HepG2 (cell line): Measurements from ENCODE around the gene TCEA3. TPM values are rescaled to one million over a fixed set of nuclear protein-coding genes. Genes with fewer than 3 reads are reported as not detected.

ENCODE experiments used
- BCL6 ChIP-seq: IDR thresholded peaks from 2 replicates; pipeline ENCODE4 v1.6.1; 2016; ENCODE audit warnings: missing genetic modification reagents, missing compliant biosample characterization
- EHMT2 ChIP-seq: fragments of 200-600 bp; sonication (generic); IDR thresholded peaks from 2 replicates; pipeline ENCODE4 v1.7.0; 2017; ENCODE audit warnings: antibody characterized with exemption, low read depth, low read length, borderline replicate concordance
- ISL2 ChIP-seq: sonication (generic); formaldehyde crosslinking; IDR thresholded peaks from 2 replicates; pipeline ENCODE4 v1.5.0; 2020; ENCODE audit warnings: missing genetic modification reagents
- KDM1A ChIP-seq: IDR thresholded peaks from 2 replicates; pipeline ENCODE4 v1.6.1; 2016; ENCODE audit warnings: missing compliant biosample characterization
- MED13 ChIP-seq: sonication (generic); formaldehyde crosslinking; IDR thresholded peaks from 2 replicates; pipeline ENCODE4 v1.5.0; 2020; ENCODE audit warnings: missing genetic modification reagents
- PAWR ChIP-seq: sonication (generic); formaldehyde crosslinking; IDR thresholded peaks from 2 replicates; pipeline ENCODE4 v1.4.0; 2020; ENCODE audit warnings: missing genetic modification reagents, mild to moderate bottlenecking, borderline replicate concordance
- RXRB ChIP-seq: IDR thresholded peaks from 2 replicates; pipeline ENCODE4 v1.6.1; 2016; ENCODE audit warnings: borderline replicate concordance, missing genetic modification reagents, missing compliant biosample characterization
- SMC3 ChIP-seq: IDR thresholded peaks from 2 replicates; pipeline ENCODE4 v1.6.1; 2011; ENCODE audit warnings: low read length, improper control_type of control experiment
- SOX13 ChIP-seq, 3 experiments: fragments of 450-650 bp in 1 of 3; sonication (generic) in 1 of 3; formaldehyde crosslinking in 1 of 3; IDR thresholded peaks in 2 of 3; conservative IDR thresholded peaks in 1 of 3; 2 replicates each; pipeline versions ENCODE4 v1.5.0 to v1.6.1; 2016 to 2020; ENCODE audit warnings: antibody characterized with exemption in 1 of 3, mild to moderate bottlenecking in 1 of 3, missing compliant biosample characterization in 1 of 3, missing genetic modification reagents in 1 of 3, moderate library complexity in 1 of 3
- U2AF1 ChIP-seq: fragments of 200-400 bp; formaldehyde crosslinking; optimal IDR thresholded peaks from 2 replicates; pipeline ENCODE3; 2017; ENCODE audit warnings: mild to moderate bottlenecking, low read depth, low read length
- ZBTB21 ChIP-seq: sonication (generic); formaldehyde crosslinking; IDR thresholded peaks from 2 replicates; pipeline ENCODE4 v1.4.0; 2020; ENCODE audit warnings: missing genetic modification reagents
- ZFP36L2 ChIP-seq: sonication (generic); formaldehyde crosslinking; IDR thresholded peaks from 2 replicates; pipeline ENCODE4 v1.4.0; 2020; ENCODE audit warnings: missing genetic modification reagents
- ZNF160 ChIP-seq: sonication (generic); formaldehyde crosslinking; IDR thresholded peaks from 2 replicates; pipeline ENCODE4 v1.8.0; 2022; ENCODE audit warnings: mild to moderate bottlenecking, inconsistent platforms, missing genetic modification reagents
- ZNF468 ChIP-seq: sonication (generic); formaldehyde crosslinking; IDR thresholded peaks from 2 replicates; pipeline ENCODE4 v1.8.0; 2022; ENCODE audit warnings: mild to moderate bottlenecking, moderate library complexity, missing genetic modification reagents
- ZNF687 ChIP-seq: sonication (generic); formaldehyde crosslinking; IDR thresholded peaks from 2 replicates; pipeline ENCODE4 v1.5.1; 2020; ENCODE audit warnings: mild to moderate bottlenecking, missing genetic modification reagents, moderate library complexity
- ZNF713 ChIP-seq: sonication (generic); formaldehyde crosslinking; IDR thresholded peaks from 2 replicates; pipeline ENCODE4 v1.4.0; 2020; ENCODE audit warnings: mild to moderate bottlenecking, missing genetic modification reagents
- ZNF740 ChIP-seq: sonication (generic); formaldehyde crosslinking; IDR thresholded peaks from 2 replicates; pipeline ENCODE4 v1.4.0; 2020; ENCODE audit warnings: missing genetic modification reagents
- ZSCAN31 ChIP-seq: sonication (generic); formaldehyde crosslinking; IDR thresholded peaks from 2 replicates; pipeline ENCODE4 v1.5.0; 2020; ENCODE audit warnings: low read depth, mild to moderate bottlenecking, missing genetic modification reagents
- polyA plus RNA-seq, 8 experiments: library from polyadenylated mRNA; depleted of rRNA in 3 of 8; stranded (reverse) in 7 of 8; unstranded in 1 of 8; fragments of >200 nt; fragmentation: Illumina TruSeq in 4 of 8; extraction: Trizol in 4 of 8; gene quantifications; 2 replicates each; pipeline versions ENCODE4 v1.2.1 to v1.2.3, GENCODE V29; 2011 to 2016; ENCODE audit warnings: low read depth in 4 of 8, missing spikeins in 1 of 8, mixed read lengths in 1 of 8; ENCODE audit not compliant: insufficient read depth in 1 of 8
- total RNA-seq, 5 experiments: library from RNA; depleted of rRNA; stranded (reverse); fragments of >200 nt; fragmentation: Illumina TruSeq; extraction: Trizol; gene quantifications; 2 replicates each; pipeline ENCODE4 v1.2.3, GENCODE V29; 2016; ENCODE audit warnings: low read depth in 1 of 5
- TF ChIP-seq, protein P1 (sequence below): sonication (generic); formaldehyde crosslinking; IDR thresholded peaks from 2 replicates; pipeline ENCODE4 v1.5.0; 2020; ENCODE audit warnings: missing genetic modification reagents, mild to moderate bottlenecking, borderline replicate concordance

The TCEA3 gene
- total and polyA plus RNA-seq, 2 of the 13 experiments (the other 11 are each of a cell fraction or from before 2014, with no cell fraction given) = 55.5 to 84.6 TPM

- TF ChIP-seq ZNF713 (CRISPR knock-in tag) (no peak), PAWR (CRISPR knock-in tag) (no peak), SMC3 (no peak), RXRB (peak; percentile 59; the same call in 1 of the 2 replicates), EHMT2 (no peak), ZFP36L2 (CRISPR knock-in tag) (no peak), BCL6 (0 out of 2 replicates have a peak, but pooled peaks have one; percentile 23), KDM1A (CRISPR knock-in tag) (peak; percentile 63; the same call in 1 of the 2 replicates), ISL2 (CRISPR knock-in tag) (peak; percentile 49; the same call in 1 of the 2 replicates), ZNF468 (CRISPR knock-in tag) (no peak), U2AF1 (peak; percentile 54), ZNF160 (CRISPR knock-in tag) (peak; percentile 71; the same call in 1 of the 2 replicates), ZBTB21 (CRISPR knock-in tag) (no peak), ZSCAN31 (CRISPR knock-in tag) (0 out of 2 replicates have a peak, but pooled peaks have one; percentile 6), ZNF740 (no peak), ZNF687 (CRISPR knock-in tag) (peak; percentile 67), MED13 (CRISPR knock-in tag) (no peak), SOX13 (IDR thresholded peaks at IDR 0.05) (no peak), SOX13 (CRISPR knock-in tag; conservative IDR thresholded peaks at IDR 0.05 in 1 of 2, IDR thresholded peaks at IDR 0.05 in 1 of 2) (no peak; a peak in 1 of 4 replicates)
- TF ChIP-seq, protein P1, sequence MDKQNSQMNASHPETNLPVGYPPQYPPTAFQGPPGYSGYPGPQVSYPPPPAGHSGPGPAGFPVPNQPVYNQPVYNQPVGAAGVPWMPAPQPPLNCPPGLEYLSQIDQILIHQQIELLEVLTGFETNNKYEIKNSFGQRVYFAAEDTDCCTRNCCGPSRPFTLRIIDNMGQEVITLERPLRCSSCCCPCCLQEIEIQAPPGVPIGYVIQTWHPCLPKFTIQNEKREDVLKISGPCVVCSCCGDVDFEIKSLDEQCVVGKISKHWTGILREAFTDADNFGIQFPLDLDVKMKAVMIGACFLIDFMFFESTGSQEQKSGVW (CRISPR knock-in tag) = no peak
These were observed 56.6 kb downstream of the TCEA3 start (continued) for GRCh38 chr1:23367791-23368561.
